Measurements from ENCODE around the gene ATF6. TPM values are rescaled to one million over a fixed set of nuclear protein-coding genes. Genes with fewer than 3 reads are reported as not detected.

The ATF6 gene
- total RNA-seq, 1 donor from 2014 or later = 21.1 TPM

DNA sequence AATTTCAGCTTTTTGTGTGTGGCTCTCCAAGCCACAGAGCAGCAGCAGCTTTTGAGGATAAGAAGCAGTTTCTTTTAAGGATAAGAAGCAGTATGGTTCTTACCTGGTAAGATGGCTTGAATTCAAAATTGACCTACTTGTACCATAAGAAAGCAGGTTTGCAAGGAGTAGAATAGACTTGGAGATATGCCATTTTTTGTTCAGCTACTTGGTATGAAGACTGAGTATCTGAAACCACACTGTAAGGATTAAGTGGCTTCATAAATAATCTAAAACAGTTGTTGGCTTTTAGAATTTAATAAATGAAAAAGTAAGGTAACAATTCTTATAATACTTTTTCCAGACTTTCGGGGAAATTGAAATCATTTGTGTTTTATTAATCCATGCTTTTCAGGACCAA lies 74.2 kb downstream of the ATF6 start:
- Histone ChIP-seq H3K36me3 (peaks cover 0 to 11% of the 10 kb centered on the region in 2 donors), H3K27ac (no peak overlapping the region), H3K4me1 (no peaks in the 10 kb centered on the region), H3K4me3 (no peak overlapping the region), H3K27me3 (no peaks in the 10 kb centered on the region), H3K9me3 (no peaks in the 10 kb centered on the region)
- intact Hi-C loops (cut with DNase I) = no loop called here
- TF ChIP-seq POLR2A (IDR thresholded peaks at IDR 0.05) (no peak), CTCF (IDR thresholded peaks at IDR 0.05) (no peak), POLR2AphosphoS5 (IDR thresholded peaks at IDR 0.05; ENCODE audit: insufficient read depth in 1 of 2, low read depth in 1 of 2) (no peak)
- no peak for DNase-seq (ENCODE audit: extremely low spot score in 2 of 2)

GRCh38 chr1:161843156-161843555 lies 77.0 kb downstream of the ATF6 start:
- intact Hi-C loops (cut with DNase I) = no loop called here
- Histone ChIP-seq H3K36me3 (peaks cover 0 to 25% of the 10 kb centered on the region in 2 donors), H3K27ac (no peak overlapping the region), H3K27me3 (no peaks in the 10 kb centered on the region), H3K9me3 (no peaks in the 10 kb centered on the region), H3K4me3 (no peak overlapping the region), H3K4me1 (no peaks in the 10 kb centered on the region)
- no peak for DNase-seq (ENCODE audit: extremely low spot score in 2 of 2)
- TF ChIP-seq POLR2A (IDR thresholded peaks at IDR 0.05) = no peak

DNA sequence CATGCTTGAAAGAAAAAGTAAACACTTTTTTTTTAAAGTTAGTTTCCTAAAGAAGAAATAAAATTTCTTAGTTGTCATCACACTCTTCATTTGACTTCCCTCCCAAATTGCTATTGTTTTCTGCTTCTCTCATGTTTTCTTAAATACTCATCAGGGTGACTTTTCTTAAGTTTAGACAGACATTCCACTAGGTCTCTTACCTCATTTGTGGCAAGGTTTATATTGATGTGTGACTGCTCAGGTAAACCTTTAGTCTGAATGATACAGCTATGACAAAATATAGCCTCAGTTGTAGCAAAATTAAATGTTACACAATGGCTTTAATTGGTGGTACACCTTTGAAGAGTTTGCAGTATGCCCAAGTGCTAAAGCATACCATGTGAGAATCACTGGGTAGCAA lies 78.6 kb downstream of the ATF6 start:
- Histone ChIP-seq H3K4me3 (no peak overlapping the region), H3K9me3 (no peaks in the 10 kb centered on the region), H3K27me3 (no peaks in the 10 kb centered on the region), H3K4me1 (no peaks in the 10 kb centered on the region), H3K27ac (no peak overlapping the region), H3K36me3 (peaks cover 0 to 25% of the 10 kb centered on the region in 2 donors)
- no peak for DNase-seq (ENCODE audit: extremely low spot score in 2 of 2)
- TF ChIP-seq POLR2AphosphoS5 (IDR thresholded peaks at IDR 0.05; ENCODE audit: insufficient read depth in 1 of 2, low read depth in 1 of 2) (no peak), POLR2A (IDR thresholded peaks at IDR 0.05) (no peak), CTCF (IDR thresholded peaks at IDR 0.05) (no peak)
- intact Hi-C loops (cut with DNase I) = no loop called here

DNA sequence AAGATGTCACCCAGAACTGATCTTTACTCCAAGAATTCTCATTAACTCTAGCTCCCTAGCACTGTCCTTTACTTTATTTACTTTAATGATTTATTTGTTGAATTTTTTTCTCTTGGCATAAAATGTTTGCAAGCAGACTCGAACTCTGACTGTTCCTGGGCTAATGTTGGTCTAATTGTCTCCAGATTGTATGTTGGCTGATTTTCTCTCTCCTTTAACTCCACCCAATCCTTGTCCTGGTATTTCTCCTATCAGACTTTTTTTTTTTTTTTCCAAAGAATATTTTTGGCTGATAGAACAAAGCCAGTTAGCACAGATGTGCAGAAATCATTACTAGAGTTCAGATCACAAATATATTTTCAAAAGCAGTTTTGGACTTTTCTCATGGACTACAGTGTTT lies 82.6 kb downstream of the ATF6 start:
- Histone ChIP-seq H3K36me3 (peaks cover 0 to 25% of the 10 kb centered on the region in 2 donors), H3K4me1 (no peaks in the 10 kb centered on the region), H3K9me3 (no peaks in the 10 kb centered on the region), H3K27ac (no peak overlapping the region), H3K4me3 (no peak overlapping the region), H3K27me3 (no peaks in the 10 kb centered on the region)
- DNase-seq (ENCODE audit: extremely low spot score in 2 of 2) = no peak
- intact Hi-C loops (cut with DNase I) = no loop called here
- TF ChIP-seq POLR2A (IDR thresholded peaks at IDR 0.05) (no peak), POLR2AphosphoS5 (IDR thresholded peaks at IDR 0.05; ENCODE audit: insufficient read depth in 1 of 2, low read depth in 1 of 2) (no peak), CTCF (IDR thresholded peaks at IDR 0.05) (no peak)

DNA sequence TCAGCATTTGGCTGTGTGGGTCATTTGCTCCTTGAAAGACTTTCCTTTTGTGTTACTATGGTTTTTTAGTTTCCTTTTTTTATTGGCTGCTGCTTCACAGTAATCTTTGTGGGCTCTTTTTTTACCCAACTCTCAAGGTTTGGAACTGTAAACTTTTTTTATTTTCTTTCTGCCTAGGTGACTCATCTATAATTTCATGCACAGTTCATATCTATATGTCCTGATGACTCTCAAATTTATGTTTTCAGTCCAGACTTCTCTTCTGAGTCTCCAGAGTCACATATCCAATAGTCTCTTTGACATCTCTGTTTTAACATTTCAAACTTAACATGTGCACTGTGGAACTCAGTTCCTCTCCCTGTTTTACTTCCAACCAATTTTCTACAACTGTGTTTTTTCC lies 83.4 kb downstream of the ATF6 start:
- no peaks in the 10 kb centered on the region for H3K9me3 ChIP-seq
- intact Hi-C loops (cut with DNase I) = no loop called here
- no peaks in the 10 kb centered on the region for H3K4me1 ChIP-seq
- no peaks in the 10 kb centered on the region for H3K27me3 ChIP-seq
- peaks cover 0 to 34% of the 10 kb centered on the region in 2 donors for H3K36me3 ChIP-seq
- DNase-seq (ENCODE audit: extremely low spot score in 2 of 2) = no peak
- H3K27ac ChIP-seq = no peak overlapping the region
- no peak overlapping the region for H3K4me3 ChIP-seq
- no peak for TF ChIP-seq CTCF (IDR thresholded peaks at IDR 0.05)
- no peak for TF ChIP-seq POLR2A (IDR thresholded peaks at IDR 0.05)
- TF ChIP-seq POLR2AphosphoS5 (IDR thresholded peaks at IDR 0.05; ENCODE audit: insufficient read depth in 1 of 2, low read depth in 1 of 2) = no peak

DNA sequence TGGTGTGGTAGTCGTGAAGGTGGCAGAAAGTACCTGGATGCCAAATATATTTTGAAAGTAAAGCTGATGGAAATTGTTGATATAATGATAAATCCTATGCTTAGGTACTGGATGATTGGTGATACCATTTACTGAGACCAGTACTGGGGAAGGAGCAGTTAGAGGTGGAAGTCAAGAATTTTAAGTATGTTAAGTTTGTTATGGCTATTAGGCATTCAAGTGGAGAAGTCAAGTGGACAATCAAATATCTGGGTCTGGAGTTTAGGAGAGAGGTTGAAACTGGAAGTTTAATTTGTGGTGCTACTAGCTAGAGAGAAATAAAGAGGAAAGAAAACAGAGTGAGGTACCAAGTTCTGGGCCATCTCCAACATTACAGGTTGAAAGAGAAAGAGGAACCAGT lies 89.1 kb downstream of the ATF6 start:
- H3K36me3 ChIP-seq = peaks cover 0 to 29% of the 10 kb centered on the region in 2 donors
- no peak for TF ChIP-seq POLR2AphosphoS5 (IDR thresholded peaks at IDR 0.05; ENCODE audit: insufficient read depth in 1 of 2, low read depth in 1 of 2)
- no peak for TF ChIP-seq POLR2A (IDR thresholded peaks at IDR 0.05)
- no peak for TF ChIP-seq CTCF (IDR thresholded peaks at IDR 0.05)

More for the DNA sequence above, 89.1 kb downstream of the ATF6 start:
- H3K27me3 ChIP-seq = no peaks in the 10 kb centered on the region
- no peak overlapping the region for H3K27ac ChIP-seq
- no peak overlapping the region for H3K4me3 ChIP-seq
- intact Hi-C loops (cut with DNase I) = no loop called here
- H3K4me1 ChIP-seq = no peaks in the 10 kb centered on the region
- H3K9me3 ChIP-seq = no peaks in the 10 kb centered on the region
- no peak for DNase-seq (ENCODE audit: extremely low spot score in 2 of 2)
